Upper lobe of left lung (tissue), 4 donors: Measurements from ENCODE around the gene LRRC15.

ENCODE experiments used
- CTCF ChIP-seq, 6 experiments: fragments of 450-650 bp in 4 of 6; fragments of 200-600 bp in 2 of 6; sonication (generic) in 2 of 6; IDR thresholded peaks; one replicate each; pipeline ENCODE4 v1.5.1; 2016 to 2019; ENCODE audit warnings: antibody characterized with exemption in 6 of 6
- POLR2A ChIP-seq, 4 donors: fragments of 450-650 bp; IDR thresholded peaks; one replicate each; pipeline ENCODE4 v1.5.1; 2016 to 2017; ENCODE audit warnings: antibody characterized with exemption in 4 of 4, mild to moderate bottlenecking in 2 of 4

GRCh38 chr3:194367992-194368841 lies 1.3 kb downstream of the LRRC15 start:
- TF ChIP-seq CTCF (IDR thresholded peaks at IDR 0.05) (no peak), POLR2A (IDR thresholded peaks at IDR 0.05) (no peak)
